Effector memory CD8-positive, alpha-beta T cell (primary cell): ENCODE measurements around the gene UCK1.
"Not testable (repeated sequence)": the region's sequence is repeated elsewhere in the genome, so short reads cannot be mapped to it uniquely, and the experiment has no call there.

Experiments used
- ATAC-seq: fragments of 150-1000 bp; cut with Tn5 transposase; replicated peaks from 2 replicates; pipeline ENCODE4 v1.10.0; 2021; ENCODE audit warnings: mild to moderate bottlenecking, moderate library complexity
- DNase-seq, 3 experiments: peaks; one replicate each; pipeline ENCODE4 v3.0.0; 2021
- H3K27ac Mint-ChIP-seq, 2 donors: one replicate each; pipeline ENCODE4 v1.8.0; 2022; ENCODE audit warnings: mild to moderate bottlenecking in 2 of 2, mixed read lengths in 2 of 2, moderate library complexity in 2 of 2
- H3K27me3 Mint-ChIP-seq, 2 donors: one replicate each; pipeline ENCODE4 v1.8.0; 2022; ENCODE audit warnings: mixed read lengths in 2 of 2
- H3K36me3 Mint-ChIP-seq: one replicate; pipeline ENCODE4 v1.8.0; 2022; ENCODE audit warnings: mild to moderate bottlenecking, moderate library complexity, mixed read lengths; ENCODE audit not compliant: insufficient read depth
- H3K4me1 Mint-ChIP-seq, 2 donors: one replicate each; pipeline ENCODE4 v1.8.0; 2022; ENCODE audit warnings: low read depth in 2 of 2, mixed read lengths in 2 of 2
- H3K4me3 Mint-ChIP-seq, 2 donors: one replicate each; pipeline ENCODE4 v1.8.0; 2022; ENCODE audit warnings: mild to moderate bottlenecking in 2 of 2, mixed read lengths in 2 of 2, moderate library complexity in 2 of 2
- H3K9me3 Mint-ChIP-seq, 2 donors: one replicate each; pipeline ENCODE4 v1.8.0; 2022; ENCODE audit warnings: mixed read lengths in 2 of 2

UCK1 gene

DNA sequence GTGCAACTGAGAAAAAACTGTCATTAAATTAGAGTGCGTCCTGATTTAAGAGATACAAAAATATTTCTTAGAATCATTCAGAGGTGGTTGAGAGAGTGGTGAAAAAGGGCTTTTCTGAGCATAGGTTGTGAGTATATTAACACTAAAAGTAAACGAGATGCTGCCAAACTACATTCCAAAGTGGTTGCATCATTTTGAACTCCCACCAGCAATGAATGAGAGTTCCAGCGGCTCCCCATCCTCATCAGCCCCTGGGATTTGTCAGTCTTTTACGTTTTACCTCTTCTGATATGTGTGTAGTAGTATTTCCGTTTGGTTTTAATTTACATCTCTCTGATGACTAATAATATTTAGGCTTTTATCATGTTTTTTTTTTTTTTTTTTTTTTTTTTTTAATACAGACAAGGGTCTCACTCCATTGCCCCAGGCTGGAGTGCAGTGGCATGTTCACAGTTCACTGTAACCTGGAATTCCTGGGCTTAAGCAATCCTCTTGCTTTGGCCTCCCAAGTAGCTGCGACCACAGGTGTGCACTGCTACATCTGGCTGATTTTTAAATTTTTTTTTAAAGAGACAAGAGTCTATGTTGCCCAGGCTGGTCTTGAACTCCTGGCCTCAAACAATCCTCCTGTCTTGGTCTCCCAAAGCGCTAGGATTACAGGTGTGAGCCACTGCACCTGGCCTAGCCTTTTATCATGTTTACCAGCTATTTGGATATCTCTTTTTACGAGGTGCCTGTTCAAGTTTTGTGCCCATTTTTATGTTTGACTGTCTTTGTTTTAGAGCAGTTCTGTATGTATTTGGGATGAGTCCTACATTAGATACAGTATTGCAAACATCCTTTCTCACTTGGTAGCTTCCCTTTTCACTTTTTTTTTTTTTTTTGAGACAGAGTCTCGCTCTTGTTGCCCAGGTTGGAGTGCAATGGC is 31.2 kb upstream of the UCK1 start:
- Mint-ChIP-seq H3K27ac (no peak overlapping the region), H3K27me3 (peaks cover 0 to under 1% of the 10 kb centered on the region in 2 donors), H3K36me3 (peaks cover 20% of the 10 kb centered on the region), H3K4me3 (no peak overlapping the region), H3K4me1 (no peaks in the 10 kb centered on the region), H3K9me3 (no peaks in the 10 kb centered on the region)
- ATAC-seq: no peak
- DNase-seq: no peak

DNA sequence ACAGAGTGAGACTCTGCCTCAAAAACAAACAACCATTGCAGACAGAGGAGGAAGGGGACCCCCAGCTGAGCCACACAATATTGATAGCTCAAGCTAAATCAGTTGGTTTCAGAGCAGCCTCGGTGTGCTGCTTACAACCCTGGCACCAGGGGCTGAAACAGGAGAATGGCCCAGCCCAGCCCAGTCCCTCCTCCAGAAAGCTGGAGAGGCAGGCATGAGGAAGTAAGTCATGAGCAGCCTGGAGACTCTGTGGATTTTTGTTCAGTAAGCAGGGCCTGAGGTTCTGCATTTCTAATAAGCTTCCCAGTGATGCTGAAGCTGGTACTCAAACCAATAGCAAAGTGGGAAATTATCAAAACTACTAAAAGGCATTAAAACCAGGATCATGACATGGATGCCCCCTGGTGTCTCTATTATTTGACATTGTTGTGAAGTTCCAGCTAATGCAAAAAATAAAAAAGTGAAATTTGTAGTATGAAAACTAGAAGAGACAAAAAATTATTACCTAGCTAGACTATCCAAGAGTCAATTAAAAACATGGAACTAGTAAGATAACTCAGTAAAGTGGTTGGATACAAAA is 28.4 kb upstream of the UCK1 start:
- Mint-ChIP-seq H3K9me3 (no peaks in the 10 kb centered on the region), H3K27ac (no peak overlapping the region), H3K4me1 (no peaks in the 10 kb centered on the region), H3K36me3 (peaks cover 32% of the 10 kb centered on the region), H3K4me3 (no peak overlapping the region), H3K27me3 (peaks cover 21 to 27% of the 10 kb centered on the region in 2 donors)
- no peak for DNase-seq
- ATAC-seq: no peak

DNA sequence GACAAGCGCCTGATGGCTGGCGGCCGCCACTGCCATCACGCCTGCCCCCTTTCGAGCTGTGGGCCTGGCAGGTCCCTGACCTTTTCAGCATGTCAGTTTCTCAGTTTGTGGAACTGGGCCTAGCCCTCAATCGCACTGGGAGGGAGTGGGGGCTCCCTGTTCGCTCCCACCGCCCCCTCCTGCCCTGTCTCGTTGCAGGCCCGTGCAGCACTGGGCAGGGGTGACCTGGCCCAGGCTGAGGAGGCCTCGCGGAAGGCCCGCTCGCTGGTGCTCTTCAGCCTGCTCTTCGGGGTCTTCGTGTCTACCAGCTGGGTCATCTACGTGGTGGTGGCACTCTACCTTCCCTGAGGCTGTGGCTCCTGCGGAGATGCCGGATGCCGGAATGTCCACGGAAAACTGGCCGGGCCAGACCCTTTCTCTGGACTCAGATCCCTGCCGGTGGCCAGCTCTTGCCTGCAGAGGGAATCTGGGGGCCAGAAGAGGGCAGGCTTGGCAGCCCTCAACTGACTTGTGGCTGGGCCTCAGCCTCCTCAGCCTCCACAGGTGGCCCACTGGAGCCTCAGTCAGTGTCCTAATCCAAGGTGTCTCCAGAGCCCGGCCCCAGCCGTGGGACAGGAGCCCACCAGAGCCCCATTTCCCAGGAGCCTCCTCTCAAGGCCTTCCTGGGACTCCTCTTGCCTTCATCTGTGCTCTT is 26.9 kb upstream of the UCK1 start:
- H3K9me3 Mint-ChIP-seq: no peaks in the 10 kb centered on the region
- no peak overlapping the region for H3K4me3 Mint-ChIP-seq
- H3K36me3 Mint-ChIP-seq: peaks cover 32% of the 10 kb centered on the region
- peak overlapping the region in 1 of 2 donors; percentile 30 for H3K27ac Mint-ChIP-seq
- no peak for ATAC-seq
- no peak for DNase-seq
- H3K4me1 Mint-ChIP-seq: no peaks in the 10 kb centered on the region
- H3K27me3 Mint-ChIP-seq: peaks cover 24 to 38% of the 10 kb centered on the region in 2 donors

DNA sequence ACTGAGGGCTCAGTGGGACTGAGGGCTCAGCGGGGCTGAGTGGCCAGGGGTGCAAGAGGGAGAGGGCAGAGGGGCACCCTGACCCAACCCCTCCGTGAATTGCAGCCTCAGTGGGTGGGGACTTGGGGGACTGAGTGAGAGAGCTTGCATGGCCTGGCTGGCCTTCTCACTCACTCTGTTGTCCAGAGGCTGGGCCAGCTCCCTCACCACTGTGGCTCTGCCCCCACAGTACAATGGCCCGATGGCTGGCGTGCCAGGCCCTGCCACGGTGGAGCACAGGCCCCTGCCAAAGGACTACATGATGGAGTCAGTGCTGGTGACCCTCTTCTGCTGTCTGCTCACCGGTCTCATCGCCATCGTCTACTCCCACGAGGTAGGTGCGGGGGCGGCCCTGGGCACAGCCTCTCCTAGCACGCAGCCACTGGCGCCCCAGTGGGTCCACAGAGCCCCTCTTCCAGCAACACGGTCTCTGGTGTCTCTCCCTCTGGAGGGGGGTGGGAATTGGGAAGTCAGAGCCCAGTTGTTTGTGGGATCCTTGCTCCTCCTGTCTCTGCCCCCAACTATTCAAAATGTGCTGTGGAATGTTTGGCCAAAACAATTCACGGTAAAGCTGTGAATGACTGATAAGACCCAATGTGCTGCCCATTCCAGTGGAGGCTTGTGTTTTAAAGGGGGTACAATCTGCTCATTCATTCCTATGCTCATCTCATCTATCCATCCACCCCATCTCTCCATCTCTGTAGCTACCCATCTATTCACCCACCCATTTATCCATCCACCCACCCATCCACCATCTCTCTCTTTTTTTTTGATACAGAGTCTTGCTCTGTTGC is 25.0 kb upstream of the UCK1 start:
- no peak overlapping the region for H3K4me3 Mint-ChIP-seq
- ATAC-seq (no peak), DNase-seq (no peak)
- peak overlapping the region; percentile 30 to 47 for H3K27ac Mint-ChIP-seq
- H3K4me1 Mint-ChIP-seq: no peaks in the 10 kb centered on the region
- H3K36me3 Mint-ChIP-seq: peaks cover 26% of the 10 kb centered on the region
- peaks cover 34 to 51% of the 10 kb centered on the region in 2 donors for H3K27me3 Mint-ChIP-seq
- H3K9me3 Mint-ChIP-seq: no peaks in the 10 kb centered on the region

DNA sequence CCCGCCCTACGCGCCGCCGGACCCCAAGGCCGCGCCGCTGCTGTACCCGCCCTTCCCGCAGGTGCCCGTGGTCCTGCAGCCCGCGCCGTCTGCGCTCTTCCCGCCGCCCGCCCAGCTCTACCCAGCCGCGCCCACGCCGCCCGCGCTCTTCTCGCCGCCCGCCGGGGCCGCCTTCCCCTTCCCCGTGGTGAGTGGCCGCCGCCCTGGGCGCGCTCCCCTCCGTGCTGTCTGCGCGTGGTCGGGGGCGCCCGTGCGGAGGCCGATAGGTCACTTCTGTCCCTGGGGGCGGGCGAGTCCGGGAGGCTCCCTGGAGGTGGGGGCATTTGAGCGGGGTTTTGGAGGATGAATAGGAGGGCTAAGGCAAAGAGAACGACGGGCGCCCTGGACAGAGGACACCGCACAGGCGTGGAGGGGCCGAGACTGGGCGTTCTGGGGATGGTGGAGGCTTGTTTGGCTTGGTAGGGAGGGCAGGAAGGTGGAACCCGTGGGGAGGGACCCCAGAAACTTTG is 23.8 kb upstream of the UCK1 start:
- H3K4me1 Mint-ChIP-seq: no peaks in the 10 kb centered on the region
- H3K27me3 Mint-ChIP-seq: peaks cover 44 to 62% of the 10 kb centered on the region in 2 donors
- DNase-seq (no peak), ATAC-seq (peak; percentile 58)
- no peak overlapping the region for H3K27ac Mint-ChIP-seq
- peaks cover 26% of the 10 kb centered on the region for H3K36me3 Mint-ChIP-seq
- H3K9me3 Mint-ChIP-seq: no peaks in the 10 kb centered on the region
- H3K4me3 Mint-ChIP-seq: peak overlapping the region in 1 of 2 donors; percentile 34

DNA sequence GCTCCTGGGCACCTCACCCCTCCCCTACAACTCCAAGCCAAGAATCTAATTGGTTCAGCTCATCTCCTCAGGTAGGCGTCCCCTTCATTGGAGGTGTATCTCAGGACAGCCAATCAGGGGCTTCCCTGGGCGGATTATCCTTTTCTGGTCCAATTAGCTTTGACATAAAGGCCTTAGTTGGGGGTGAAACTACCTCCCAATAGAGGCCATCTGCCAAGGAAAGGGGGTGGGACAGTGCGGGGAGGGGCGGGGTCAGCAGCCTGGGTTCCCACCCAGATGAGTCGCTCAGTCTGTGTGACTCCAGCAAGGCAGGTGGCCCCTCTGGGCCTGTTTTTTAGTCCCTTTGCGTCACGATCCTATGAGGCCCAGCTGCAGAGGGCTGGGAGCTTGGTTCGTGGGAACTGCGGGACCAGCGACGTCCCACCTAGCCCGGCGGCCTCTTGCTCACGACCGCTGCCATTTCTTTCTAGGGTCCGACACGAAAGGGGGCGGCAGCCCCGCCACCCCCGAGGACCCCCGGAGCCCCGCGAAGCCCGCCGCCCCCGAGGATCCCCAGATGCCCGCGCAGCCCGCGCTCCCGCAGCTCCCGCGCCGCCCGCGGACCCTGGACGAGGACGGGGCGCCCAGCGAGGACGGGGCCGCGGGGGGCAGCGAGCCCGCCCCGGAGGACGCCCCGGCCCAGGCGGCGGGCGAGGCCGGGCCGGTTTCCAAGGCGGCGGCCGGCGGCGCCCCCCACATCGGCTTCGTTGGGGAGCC is 23.2 kb upstream of the UCK1 start:
- peaks cover 50 to 69% of the 10 kb centered on the region in 2 donors for H3K27me3 Mint-ChIP-seq
- H3K27ac Mint-ChIP-seq: no peak overlapping the region
- DNase-seq: no peak
- no peak for ATAC-seq
- no peak overlapping the region for H3K4me3 Mint-ChIP-seq
- H3K36me3 Mint-ChIP-seq: peaks cover 26% of the 10 kb centered on the region
- H3K9me3 Mint-ChIP-seq: no peaks in the 10 kb centered on the region
- no peaks in the 10 kb centered on the region for H3K4me1 Mint-ChIP-seq

DNA sequence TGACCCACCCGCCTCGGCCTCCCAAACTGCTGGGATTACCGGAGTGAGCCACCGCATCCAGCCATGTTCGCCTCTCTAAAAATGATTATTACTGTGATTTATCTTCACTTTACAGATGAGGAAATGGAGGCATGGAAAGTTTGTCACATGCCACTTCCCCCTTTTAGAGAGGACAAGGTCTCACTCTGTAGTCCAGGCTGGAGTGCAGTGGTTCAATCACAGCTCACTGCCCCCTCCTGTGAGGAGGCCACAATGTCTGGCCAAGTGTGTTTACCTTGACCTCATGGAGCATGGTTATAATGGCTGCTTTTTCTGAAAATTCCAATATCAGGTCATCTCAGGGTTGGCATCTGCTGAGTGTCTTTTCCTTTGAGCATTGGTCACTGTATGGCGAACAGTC is 21.0 kb upstream of the UCK1 start:
- no peak for DNase-seq
- Mint-ChIP-seq H3K4me1 (peaks cover 8 to 9% of the 10 kb centered on the region in 2 donors), H3K27me3 (peaks cover 72 to 88% of the 10 kb centered on the region in 2 donors), H3K27ac (no peak overlapping the region), H3K4me3 (no peak overlapping the region), H3K36me3 (peaks cover 18% of the 10 kb centered on the region), H3K9me3 (no peaks in the 10 kb centered on the region)
- ATAC-seq: no peak

DNA sequence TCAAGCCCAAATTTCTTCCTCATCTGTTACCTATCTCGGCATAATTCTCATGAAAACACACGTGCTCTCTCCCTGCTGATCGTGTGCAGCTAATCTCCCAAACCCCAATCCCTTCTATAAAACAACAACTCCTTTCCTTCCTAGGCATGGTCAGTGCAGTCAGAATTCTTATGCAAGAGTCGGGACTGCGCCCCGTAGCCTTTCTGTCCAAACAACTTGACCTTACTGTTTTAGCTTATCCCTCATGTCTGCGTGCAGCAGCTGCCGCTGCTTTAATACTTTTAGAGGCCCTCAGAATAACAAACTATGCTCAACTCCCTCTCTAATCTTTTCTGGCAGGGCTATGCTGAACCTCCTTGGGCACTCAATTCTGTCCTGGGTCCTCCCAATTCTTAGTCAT is 19.4 kb upstream of the UCK1 start:
- H3K4me3 Mint-ChIP-seq, DNase-seq, H3K9me3 Mint-ChIP-seq, H3K36me3 Mint-ChIP-seq, ATAC-seq, H3K27ac Mint-ChIP-seq: not testable (repeated sequence)
- peaks cover 65 to 84% of the 10 kb centered on the region in 2 donors for H3K27me3 Mint-ChIP-seq
- H3K4me1 Mint-ChIP-seq: peaks cover 11 to 15% of the 10 kb centered on the region in 2 donors

DNA sequence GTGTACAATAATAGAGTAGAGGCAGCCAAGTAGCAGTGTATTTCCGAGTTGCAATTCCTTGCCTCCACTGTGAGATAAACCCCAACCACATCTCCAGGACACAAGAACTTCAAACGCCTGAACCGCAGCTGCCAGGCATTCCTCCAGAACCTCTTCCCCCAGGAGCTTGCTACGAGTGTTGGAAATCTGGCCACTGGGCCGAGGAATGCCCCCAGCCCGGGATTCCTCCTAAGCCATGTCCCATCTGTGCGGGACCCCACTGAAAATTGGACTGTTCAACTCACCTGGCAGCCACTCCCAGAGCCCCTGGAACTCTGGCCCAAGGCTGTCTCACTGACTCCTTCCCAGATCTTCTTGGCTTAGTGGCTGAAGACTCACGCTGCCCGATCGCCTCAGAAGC is 18.1 kb upstream of the UCK1 start:
- ATAC-seq, H3K4me3 Mint-ChIP-seq, DNase-seq: not testable (repeated sequence)

DNA sequence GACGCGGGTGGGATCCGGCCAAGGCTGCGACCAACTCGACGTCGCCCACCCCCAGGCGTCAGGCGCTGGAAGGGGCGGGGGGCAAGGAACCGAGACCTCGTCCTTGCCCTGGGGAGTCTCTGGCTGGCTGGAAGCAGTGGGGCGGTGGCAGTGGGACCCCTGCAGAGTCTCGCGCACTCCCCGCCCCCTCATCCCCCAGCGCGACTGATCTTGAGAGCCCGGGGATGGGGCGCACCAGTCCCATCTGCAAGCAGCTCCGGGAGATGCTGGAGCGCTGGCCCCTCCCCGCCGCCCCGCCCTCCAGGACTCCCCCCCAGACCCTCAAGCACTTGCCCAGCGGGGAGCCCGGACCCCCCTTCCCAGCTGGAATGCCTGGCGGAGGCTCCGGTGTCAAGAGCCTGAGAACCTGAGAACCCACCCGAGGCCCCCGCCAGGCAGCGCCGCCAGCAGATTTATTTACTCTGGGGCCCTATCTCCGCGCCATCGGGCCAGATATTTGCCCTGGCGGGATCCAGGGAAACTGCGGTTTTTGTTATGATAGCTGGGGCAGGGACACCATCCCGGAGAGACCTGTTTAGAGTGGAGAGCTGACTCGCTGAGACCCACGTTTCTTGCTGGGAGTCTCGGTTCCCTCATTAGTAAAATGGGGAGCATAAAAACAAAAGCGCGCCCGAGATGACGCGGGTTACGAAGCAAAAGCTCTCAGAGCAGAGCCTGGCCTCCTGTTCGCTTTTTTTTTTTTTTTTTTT is 15.4 kb upstream of the UCK1 start:
- H3K36me3 Mint-ChIP-seq: peaks cover 3% of the 10 kb centered on the region
- H3K4me3 Mint-ChIP-seq: peak overlapping the region; percentile 52 to 72
- peaks cover 50 to 56% of the 10 kb centered on the region in 2 donors for H3K27me3 Mint-ChIP-seq
- no peak for DNase-seq
- H3K4me1 Mint-ChIP-seq: peaks cover 11 to 15% of the 10 kb centered on the region in 2 donors
- H3K9me3 Mint-ChIP-seq: peaks cover 0 to 2% of the 10 kb centered on the region in 2 donors
- no peak overlapping the region for H3K27ac Mint-ChIP-seq
- ATAC-seq: no peak

More for the DNA sequence above, 18.1 kb upstream of the UCK1 start:
- H3K4me1 Mint-ChIP-seq: peaks cover 11 to 15% of the 10 kb centered on the region in 2 donors
- H3K9me3 Mint-ChIP-seq, H3K36me3 Mint-ChIP-seq: not testable (repeated sequence)
- peak overlapping the region in 1 of 2 donors; percentile 74 for H3K27ac Mint-ChIP-seq
- H3K27me3 Mint-ChIP-seq: peaks cover 58 to 76% of the 10 kb centered on the region in 2 donors

DNA sequence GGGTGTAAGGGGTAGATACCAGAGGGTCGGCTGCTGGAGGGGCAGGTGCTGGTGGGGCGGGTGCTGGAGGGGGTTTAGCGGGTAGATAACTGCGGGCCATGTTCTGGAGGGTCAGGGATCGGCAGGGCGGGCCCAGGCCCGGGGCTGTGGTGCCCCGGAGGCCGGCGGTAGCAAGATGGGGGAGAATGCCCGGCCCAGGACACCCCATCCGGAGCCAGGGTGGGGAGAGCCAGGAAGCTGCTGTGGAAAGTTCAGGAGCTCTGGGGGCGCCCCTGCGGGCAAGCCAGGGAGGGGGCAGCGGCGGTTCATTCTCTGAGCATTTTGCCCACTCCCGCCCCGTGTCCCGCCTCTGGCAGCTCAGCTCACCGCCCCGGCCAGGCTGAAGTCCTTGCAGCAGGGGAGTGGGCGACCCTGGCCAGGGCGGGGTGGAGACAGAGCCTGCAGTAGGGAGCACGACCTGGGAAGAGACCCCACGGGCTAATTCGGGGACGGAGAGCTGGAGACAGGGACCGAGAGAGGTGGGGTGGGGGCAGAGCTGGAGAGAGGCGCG is 14.8 kb upstream of the UCK1 start:
- H3K4me1 Mint-ChIP-seq: peaks cover 11 to 15% of the 10 kb centered on the region in 2 donors
- no peak overlapping the region for H3K27ac Mint-ChIP-seq
- H3K4me3 Mint-ChIP-seq: peak overlapping the region; percentile 52 to 72

More for the DNA sequence above, 14.8 kb upstream of the UCK1 start:
- Mint-ChIP-seq H3K36me3 (peaks cover 3% of the 10 kb centered on the region), H3K27me3 (peaks cover 44 to 50% of the 10 kb centered on the region in 2 donors), H3K9me3 (peaks cover 0 to 2% of the 10 kb centered on the region in 2 donors)
- ATAC-seq (no peak), DNase-seq (no peak)
